K562 (cell line): ENCODE data around the gene EML3. TPM values are rescaled to one million over a fixed set of nuclear protein-coding genes. Genes with fewer than 3 reads are reported as not detected.
A peak's percentile ranks its signal among the peaks of the same experiment; 100 is the strongest.

ENCODE experiments used
- ATAC-seq: fragments of 200-7000 bp; cut with Tn5 transposase; 3 replicates; pipeline ENCODE4 v1.9.1; 2020; ENCODE audit warnings: moderate library complexity
- BruUV-seq: library from RNA; stranded (reverse); fragments of 400-500 nt; replicated peaks from 2 replicates; lab custom pipeline; 2021; lab: Mats Ljungman, UMichigan
- CTCF ChIA-PET: fragments of 300-600 bp; formaldehyde crosslinking; extraction: SDS; loops from one replicate; lab custom pipeline; 2021; ENCODE audit warnings: low intra/inter-chr PET ratio; lab: Yijun Ruan, JAX
- POLR2A ChIA-PET: fragments of 300-600, 350-650 bp; sonication (Branson Sonifier 250); formaldehyde crosslinking; extraction: SDS; loops from one replicate; lab custom pipeline; 2021; ENCODE audit warnings: antibody characterized with exemption, inconsistent platforms; lab: Yijun Ruan, JAX
- DNase-seq, 4 experiments: peaks; one replicate each; pipeline versions ENCODE4 v3.0.0 to v3.0.0-alpha.2; 2011 to 2018; ENCODE audit warnings: low spot score in 3 of 4, mixed read lengths in 3 of 4; ENCODE audit errors: extremely low read depth in 1 of 4
- FAIRE-seq: peaks from 2 replicates; lab custom pipeline; 2011; peaks lifted over from hg19 to GRCh38; lab: Jason Lieb, UNC
- H2AFZ ChIP-seq: 2 replicates; pipeline ENCODE4 v1.6.0; 2011; ENCODE audit warnings: low read depth, low read length, control low read depth, inconsistent platforms
- H3K27ac ChIP-seq: fragments of 200-600 bp; 3 replicates; pipeline ENCODE4 v1.8.0; 2011; ENCODE audit warnings: low read depth, mild to moderate bottlenecking, control low read depth, inconsistent platforms, low read length, moderate library complexity, mixed read lengths; ENCODE audit errors: extremely low read depth
- H3K27me3 ChIP-seq, 2 experiments: fragments of 300-600 bp in 1 of 2; 2 replicates in 1 of 2; 3 replicates in 1 of 2; pipeline versions ENCODE4 v1.6.0 to v1.8.0; 2011; ENCODE audit warnings: inconsistent platforms in 2 of 2, low read length in 2 of 2, mild to moderate bottlenecking in 1 of 2, mixed read lengths in 1 of 2, moderate library complexity in 1 of 2; ENCODE audit not compliant: control insufficient read depth in 2 of 2, insufficient read depth in 2 of 2
- H3K36me3 ChIP-seq: fragments of 300-600 bp; 3 replicates; pipeline ENCODE4 v1.8.0; 2011; ENCODE audit warnings: mild to moderate bottlenecking, low read length, inconsistent platforms; ENCODE audit not compliant: control insufficient read depth, insufficient read depth
- H3K4me1 ChIP-seq, 2 experiments: fragments of 200-600 bp in 1 of 2; replicated peaks in 1 of 2; 2 replicates in 1 of 2; 3 replicates in 1 of 2; pipeline versions ENCODE4 v1.5.1 to v1.8.0; 2011; ENCODE audit warnings: inconsistent platforms in 2 of 2, low read length in 2 of 2, mild to moderate bottlenecking in 1 of 2, mixed read lengths in 1 of 2, moderate library complexity in 1 of 2; ENCODE audit not compliant: control insufficient read depth in 2 of 2, insufficient read depth in 2 of 2
- H3K4me2 ChIP-seq: 2 replicates; pipeline ENCODE4 v1.6.1; 2011; ENCODE audit warnings: low read length, control low read depth, inconsistent platforms, mixed read lengths; ENCODE audit not compliant: insufficient read depth
- H3K4me3 ChIP-seq: fragments of 200-600 bp; sonication (generic), shearing (Covaris generic); 2 replicates; pipeline ENCODE4 v1.5.1; 2016; ENCODE audit warnings: control low read depth, inconsistent platforms
- H3K79me2 ChIP-seq: fragments of 200-600 bp; 3 replicates; pipeline ENCODE4 v1.8.0; 2011; ENCODE audit warnings: low read length, inconsistent platforms; ENCODE audit not compliant: control insufficient read depth, insufficient read depth
- H3K9ac ChIP-seq, 2 experiments: 2 replicates each; pipeline versions ENCODE4 v1.6.0 to v1.6.1; 2011; ENCODE audit warnings: low read depth in 2 of 2, low read length in 2 of 2, control low read depth in 1 of 2, inconsistent platforms in 1 of 2, mild to moderate bottlenecking in 1 of 2, mixed read lengths in 1 of 2; ENCODE audit not compliant: insufficient read depth in 1 of 2
- H3K9me1 ChIP-seq: one replicate; pipeline ENCODE4 v1.6.0; 2011; ENCODE audit warnings: inconsistent platforms, mild to moderate bottlenecking, low read length, moderate library complexity; ENCODE audit not compliant: control insufficient read depth, insufficient read depth
- H3K9me3 ChIP-seq: replicated peaks from 2 replicates; pipeline ENCODE4 v1.5.1; 2011; ENCODE audit warnings: low read depth, low read length, inconsistent platforms; ENCODE audit not compliant: control insufficient read depth, insufficient read depth
- H4K20me1 ChIP-seq: replicated peaks from 2 replicates; pipeline ENCODE4 v1.6.1; 2011; ENCODE audit warnings: low read length, inconsistent platforms, mixed read lengths; ENCODE audit not compliant: control insufficient read depth, insufficient read depth
- HNRNPK ChIP-seq: fragments of 200-400 bp; formaldehyde crosslinking; IDR thresholded peaks from one replicate; pipeline ENCODE4 v1.6.1; 2018; ENCODE audit warnings: mild to moderate bottlenecking, low read depth, low read length; ENCODE audit not compliant: poor library complexity, severe bottlenecking
- HNRNPL ChIP-seq: fragments of 200-400 bp; formaldehyde crosslinking; IDR thresholded peaks from 2 replicates; pipeline ENCODE4 v1.6.1; 2017; ENCODE audit warnings: low read depth, mild to moderate bottlenecking, low read length
- KAT8 ChIP-seq: fragments of 450-650 bp; IDR thresholded peaks from 2 replicates; pipeline ENCODE4 v1.6.1; 2016; ENCODE audit warnings: low read depth, mild to moderate bottlenecking
- MYBL2 ChIP-seq, 2 experiments: fragments of 450-650 bp in 1 of 2; sonication (generic) in 1 of 2; formaldehyde crosslinking in 1 of 2; IDR thresholded peaks; 2 replicates each; pipeline versions ENCODE4 v1.6.1 to v1.8.1; 2017 to 2022; ENCODE audit warnings: borderline replicate concordance in 1 of 2, inconsistent platforms in 1 of 2, low read depth in 1 of 2, mild to moderate bottlenecking in 1 of 2, missing genetic modification reagents in 1 of 2, moderate library complexity in 1 of 2
- NCOA4 ChIP-seq: fragments of 450-650 bp; IDR thresholded peaks from 2 replicates; pipeline ENCODE4 v1.6.1; 2018; ENCODE audit warnings: mild to moderate bottlenecking; ENCODE audit not compliant: partially characterized antibody
- PPARD ChIP-seq: fragments of 250-450 bp; sonication (Bioruptor Pico); IDR thresholded peaks from 2 replicates; pipeline ENCODE4 v1.8.0; 2022; ENCODE audit warnings: inconsistent platforms, mild to moderate bottlenecking, moderate library complexity
- SIN3B ChIP-seq: fragments of 450-650 bp; IDR thresholded peaks from 2 replicates; pipeline ENCODE4 v1.6.1; 2017; ENCODE audit warnings: low read depth, mild to moderate bottlenecking, moderate library complexity
- SMAD4 ChIP-seq: fragments of 250-450 bp; sonication (Bioruptor Pico); conservative IDR thresholded peaks from 2 replicates; pipeline ENCODE4 v1.8.0; 2021; ENCODE audit warnings: inconsistent platforms, mild to moderate bottlenecking, moderate library complexity
- SMARCE1 ChIP-seq: fragments of 450-650 bp; IDR thresholded peaks from 2 replicates; pipeline ENCODE4 v1.7.1; 2016; ENCODE audit warnings: mild to moderate bottlenecking
- SRF ChIP-seq, 2 experiments: fragments of 250-450, 450-650 bp in 1 of 2; sonication (Bioruptor Pico) in 1 of 2; sonication (generic) in 1 of 2; formaldehyde crosslinking; IDR thresholded peaks; 2 replicates each; pipeline versions ENCODE4 v1.5.0 to v1.5.1; 2020 to 2022; ENCODE audit warnings: mild to moderate bottlenecking in 1 of 2, missing genetic modification reagents in 1 of 2
- ZNF282 ChIP-seq: sonication (generic); formaldehyde crosslinking; IDR thresholded peaks from 2 replicates; pipeline ENCODE4 v1.8.1; 2023; ENCODE audit warnings: missing genetic modification reagents
- WGBS: fragments of 100-300 bp; shearing (Covaris generic); methylation state at CpG from one replicate; pipeline ENCODE4 v1.1.6; 2016; ENCODE audit warnings: low coverage, mixed read lengths; ENCODE audit not compliant: insufficient coverage; ENCODE audit errors: missing lambda C conversion rate; 5-methylcytosine and 5-hydroxymethylcytosine counted together
- in situ Hi-C: fragments of 300-500 bp; cut with MboI; formaldehyde crosslinking; loops from 4 replicates; pipeline ENCODE4 v1.15.0; 2018; ENCODE audit warnings: inconsistent platforms, mixed read lengths
- intact Hi-C: fragments of 100-400 bp; cut with micrococcal nuclease; formaldehyde crosslinking; loops from 2 replicates; pipeline ENCODE4 v1.14.2; 2022
- polyA plus RNA-seq, 8 experiments: library from polyadenylated mRNA; depleted of rRNA in 4 of 8; stranded (reverse) in 5 of 8; unstranded in 3 of 8; fragments of >200 nt; fragmentation: Nextera tagmentation in 2 of 8; fragmentation: Illumina TruSeq in 1 of 8; extraction: Ambion mirVana in 2 of 8; extraction: Trizol in 1 of 8; gene quantifications; 2 replicates each; pipeline versions ENCODE4 v1.2.1 to v1.2.3, GENCODE V29; 2011 to 2014; ENCODE audit warnings: inconsistent platforms in 1 of 8, missing spikeins in 1 of 8
- total RNA-seq, 7 experiments: library from RNA; depleted of rRNA in 6 of 7; stranded (reverse); fragments of >200 nt in 6 of 7; fragmentation: Illumina TruSeq in 2 of 7; extraction: Trizol in 2 of 7; gene quantifications; 2 replicates each; pipeline versions ENCODE4 v1.2.1 to v1.2.3, GENCODE V29; 2011 to 2021; ENCODE audit warnings: low replicate concordance in 1 of 7
- TF ChIP-seq, protein P1 (sequence below), 2 experiments: fragments of 200-800 bp in 1 of 2; sonication (Bioruptor generic) in 1 of 2; sonication (generic) in 1 of 2; formaldehyde crosslinking in 1 of 2; IDR thresholded peaks in 1 of 2; conservative IDR thresholded peaks in 1 of 2; 2 replicates each; pipeline versions ENCODE4 v1.5.0 to v1.6.1; 2016 to 2020; ENCODE audit warnings: missing compliant biosample characterization in 1 of 2, missing genetic modification characterization in 1 of 2, missing genetic modification reagents in 1 of 2
- TF ChIP-seq, protein P2 (sequence below): fragments of 450-650 bp; conservative IDR thresholded peaks from 2 replicates; pipeline ENCODE4 v1.6.1; 2016; ENCODE audit warnings: missing genetic modification characterization, low read depth, mild to moderate bottlenecking, missing compliant biosample characterization, moderate library complexity
- TF ChIP-seq, protein P3 (sequence below): fragments of 250-450 bp; sonication (Bioruptor Pico); IDR thresholded peaks from 2 replicates; pipeline ENCODE4 v1.4.0; 2020; ENCODE audit warnings: mild to moderate bottlenecking
- TF ChIP-seq, protein P4 (sequence below): sonication (generic); formaldehyde crosslinking; IDR thresholded peaks from 2 replicates; pipeline ENCODE4 v1.9.0; 2022; ENCODE audit warnings: mild to moderate bottlenecking, missing genetic modification reagents

The EML3 gene
- total and polyA plus RNA-seq, 9 of the 15 experiments (the other 6 are each of a cell fraction or from before 2014, with no cell fraction given) = 0.32 to 90.5 (median 26.4) TPM

DNA sequence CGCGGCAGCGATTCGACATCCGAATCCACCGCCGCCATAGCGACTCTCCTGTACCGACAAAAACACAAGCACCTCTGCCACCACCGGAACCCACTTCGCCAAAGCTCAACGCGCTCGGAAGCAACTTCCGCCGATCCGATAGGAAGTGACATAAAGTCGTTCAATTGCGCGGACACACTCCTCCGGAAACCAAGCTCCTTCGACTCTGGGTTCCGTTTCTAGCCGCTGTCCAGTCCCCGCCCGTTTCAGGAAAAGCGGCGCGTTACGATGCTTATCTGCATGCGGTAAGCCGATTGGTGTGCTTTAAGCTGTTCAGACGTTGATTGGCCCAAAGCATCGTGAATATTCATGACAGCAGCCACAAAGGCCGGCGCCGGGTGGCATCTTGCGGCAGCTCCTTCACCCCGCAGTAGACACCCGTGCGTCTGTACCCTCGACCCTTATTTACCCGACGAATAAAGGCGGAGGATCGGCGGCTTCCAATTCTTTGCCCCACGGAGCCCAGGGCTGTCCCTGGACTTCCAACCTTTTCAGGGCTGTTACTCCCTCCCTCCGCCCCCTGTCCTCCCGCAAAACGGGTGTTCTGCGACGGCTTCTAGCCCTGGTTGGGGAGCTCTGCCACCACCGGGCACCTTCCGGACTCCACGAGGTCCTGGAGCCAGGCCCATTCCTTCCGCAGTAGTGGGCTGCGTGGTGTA is 21.0 kb downstream of the EML3 start, which contains the start of gene TUT1:
TSS of gene TUT1 (minus strand) at position 76 of the 698 bp plus-strand sequence. CDS start at position 38, 38 bp downstream.
- no peaks in the 10 kb centered on the region for H3K9me1 ChIP-seq
- H3K36me3 ChIP-seq = peaks cover 69% of the 10 kb centered on the region
- H3K9ac ChIP-seq = peak within 1 kb of the TSS; percentile 86 to 95
- under 1% methylated on average over 58 of the region's 58 CpGs for WGBS
- BruUV-seq = TSS peak; percentile 99
- in situ Hi-C loops (no loop called here), intact Hi-C loops (loop anchor here (2.0 to 10.0 kb wide), 5 partner anchors 101 to 293 kb away; partner anchors contain the start of genes HNRNPUL2, SLC3A2 and TTC9C)
- H3K4me3 ChIP-seq = peak within 1 kb of the TSS; percentile 63
- H3K27me3 ChIP-seq = no peaks in the 10 kb centered on the region
- ChIA-PET CTCF (interaction anchor here (0.6 kb wide), 1 partner anchor 178 kb away, joined by 3 read pairs; no protein-coding TSS in a partner anchor), POLR2A (interaction anchor here (0.5 to 2.9 kb wide), 49 partner anchors 9 to 1229 kb away, joined by 3 to 45 read pairs (median 5); partner anchors contain the start of genes AHNAK, B3GAT3, BSCL2 and C11orf98)
- H3K9me3 ChIP-seq = no peaks in the 10 kb centered on the region
- peaks cover 52% of the 10 kb centered on the region for H3K79me2 ChIP-seq
- H3K4me2 ChIP-seq = peak within 1 kb of the TSS; percentile 98
- H3K27ac ChIP-seq = peak within 1 kb of the TSS; percentile 90
- H3K4me1 ChIP-seq = peaks cover 24 to 25% of the 10 kb centered on the region in 2 experiments
- peak; percentile 100 for FAIRE-seq
- no peaks in the 10 kb centered on the region for H4K20me1 ChIP-seq
- ATAC-seq = peak; percentile 91
- peak; percentile 81 to 99 (median 86) for DNase-seq
- H2AFZ ChIP-seq = peak within 1 kb of the TSS; percentile 89
- peak; percentile 68; the same call in 1 of the 2 replicates for TF ChIP-seq MYBL2 (IDR thresholded peaks at IDR 0.05; ENCODE audit: low read depth)
- no peak for TF ChIP-seq MYBL2 (CRISPR knock-in tag; IDR thresholded peaks at IDR 0.05; ENCODE audit: borderline replicate concordance)
- no peak for TF ChIP-seq NCOA4
- TF ChIP-seq, protein P1, sequence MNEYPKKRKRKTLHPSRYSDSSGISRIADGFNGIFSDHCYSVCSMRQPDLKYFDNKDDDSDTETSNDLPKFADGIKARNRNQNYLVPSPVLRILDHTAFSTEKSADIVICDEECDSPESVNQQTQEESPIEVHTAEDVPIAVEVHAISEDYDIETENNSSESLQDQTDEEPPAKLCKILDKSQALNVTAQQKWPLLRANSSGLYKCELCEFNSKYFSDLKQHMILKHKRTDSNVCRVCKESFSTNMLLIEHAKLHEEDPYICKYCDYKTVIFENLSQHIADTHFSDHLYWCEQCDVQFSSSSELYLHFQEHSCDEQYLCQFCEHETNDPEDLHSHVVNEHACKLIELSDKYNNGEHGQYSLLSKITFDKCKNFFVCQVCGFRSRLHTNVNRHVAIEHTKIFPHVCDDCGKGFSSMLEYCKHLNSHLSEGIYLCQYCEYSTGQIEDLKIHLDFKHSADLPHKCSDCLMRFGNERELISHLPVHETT (CRISPR knock-in tag; conservative IDR thresholded peaks at IDR 0.05 in 1 of 2, IDR thresholded peaks at IDR 0.05 in 1 of 2) = peak in 1 of 2 experiments; percentile 95; a peak in 2 of 4 replicates
- TF ChIP-seq SMAD4 (CRISPR knock-in tag) = peak; percentile 82
- TF ChIP-seq, protein P2, sequence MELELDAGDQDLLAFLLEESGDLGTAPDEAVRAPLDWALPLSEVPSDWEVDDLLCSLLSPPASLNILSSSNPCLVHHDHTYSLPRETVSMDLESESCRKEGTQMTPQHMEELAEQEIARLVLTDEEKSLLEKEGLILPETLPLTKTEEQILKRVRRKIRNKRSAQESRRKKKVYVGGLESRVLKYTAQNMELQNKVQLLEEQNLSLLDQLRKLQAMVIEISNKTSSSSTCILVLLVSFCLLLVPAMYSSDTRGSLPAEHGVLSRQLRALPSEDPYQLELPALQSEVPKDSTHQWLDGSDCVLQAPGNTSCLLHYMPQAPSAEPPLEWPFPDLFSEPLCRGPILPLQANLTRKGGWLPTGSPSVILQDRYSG (tag) = no peak
- no peak for TF ChIP-seq KAT8
- no peak for TF ChIP-seq ZNF282
- TF ChIP-seq SIN3B = peak; percentile 90
- TF ChIP-seq, protein P3, sequence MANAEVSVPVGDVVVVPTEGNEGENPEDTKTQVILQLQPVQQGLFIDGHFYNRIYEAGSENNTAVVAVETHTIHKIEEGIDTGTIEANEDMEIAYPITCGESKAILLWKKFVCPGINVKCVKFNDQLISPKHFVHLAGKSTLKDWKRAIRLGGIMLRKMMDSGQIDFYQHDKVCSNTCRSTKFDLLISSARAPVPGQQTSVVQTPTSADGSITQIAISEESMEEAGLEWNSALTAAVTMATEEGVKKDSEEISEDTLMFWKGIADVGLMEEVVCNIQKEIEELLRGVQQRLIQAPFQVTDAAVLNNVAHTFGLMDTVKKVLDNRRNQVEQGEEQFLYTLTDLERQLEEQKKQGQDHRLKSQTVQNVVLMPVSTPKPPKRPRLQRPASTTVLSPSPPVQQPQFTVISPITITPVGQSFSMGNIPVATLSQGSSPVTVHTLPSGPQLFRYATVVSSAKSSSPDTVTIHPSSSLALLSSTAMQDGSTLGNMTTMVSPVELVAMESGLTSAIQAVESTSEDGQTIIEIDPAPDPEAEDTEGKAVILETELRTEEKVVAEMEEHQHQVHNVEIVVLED (CRISPR knock-in tag) = peak; percentile 80
- TF ChIP-seq SMARCE1 = no peak; the same call in 1 of the 2 replicates
- peak in 1 of 2 experiments; percentile 80; a peak in 2 of 4 replicates for TF ChIP-seq SRF (CRISPR knock-in tag; IDR thresholded peaks at IDR 0.05)
- TF ChIP-seq, protein P4, sequence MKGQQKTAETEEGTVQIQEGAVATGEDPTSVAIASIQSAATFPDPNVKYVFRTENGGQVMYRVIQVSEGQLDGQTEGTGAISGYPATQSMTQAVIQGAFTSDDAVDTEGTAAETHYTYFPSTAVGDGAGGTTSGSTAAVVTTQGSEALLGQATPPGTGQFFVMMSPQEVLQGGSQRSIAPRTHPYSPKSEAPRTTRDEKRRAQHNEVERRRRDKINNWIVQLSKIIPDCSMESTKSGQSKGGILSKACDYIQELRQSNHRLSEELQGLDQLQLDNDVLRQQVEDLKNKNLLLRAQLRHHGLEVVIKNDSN (CRISPR knock-in tag) = no peak
- no peak for TF ChIP-seq HNRNPK
- TF ChIP-seq HNRNPL = no peak
- TF ChIP-seq PPARD (CRISPR knock-in tag) = no peak
